ENCODE results near the gene OR51S1. TPM values are rescaled to one million over a fixed set of nuclear protein-coding genes. Genes with fewer than 3 reads are reported as not detected.

The OR51S1 gene, protein sequence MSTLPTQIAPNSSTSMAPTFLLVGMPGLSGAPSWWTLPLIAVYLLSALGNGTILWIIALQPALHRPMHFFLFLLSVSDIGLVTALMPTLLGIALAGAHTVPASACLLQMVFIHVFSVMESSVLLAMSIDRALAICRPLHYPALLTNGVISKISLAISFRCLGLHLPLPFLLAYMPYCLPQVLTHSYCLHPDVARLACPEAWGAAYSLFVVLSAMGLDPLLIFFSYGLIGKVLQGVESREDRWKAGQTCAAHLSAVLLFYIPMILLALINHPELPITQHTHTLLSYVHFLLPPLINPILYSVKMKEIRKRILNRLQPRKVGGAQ
- not detected in 5 replicates for total RNA-seq (2022; extraction: Qiagen RNA extraction)

DNA sequence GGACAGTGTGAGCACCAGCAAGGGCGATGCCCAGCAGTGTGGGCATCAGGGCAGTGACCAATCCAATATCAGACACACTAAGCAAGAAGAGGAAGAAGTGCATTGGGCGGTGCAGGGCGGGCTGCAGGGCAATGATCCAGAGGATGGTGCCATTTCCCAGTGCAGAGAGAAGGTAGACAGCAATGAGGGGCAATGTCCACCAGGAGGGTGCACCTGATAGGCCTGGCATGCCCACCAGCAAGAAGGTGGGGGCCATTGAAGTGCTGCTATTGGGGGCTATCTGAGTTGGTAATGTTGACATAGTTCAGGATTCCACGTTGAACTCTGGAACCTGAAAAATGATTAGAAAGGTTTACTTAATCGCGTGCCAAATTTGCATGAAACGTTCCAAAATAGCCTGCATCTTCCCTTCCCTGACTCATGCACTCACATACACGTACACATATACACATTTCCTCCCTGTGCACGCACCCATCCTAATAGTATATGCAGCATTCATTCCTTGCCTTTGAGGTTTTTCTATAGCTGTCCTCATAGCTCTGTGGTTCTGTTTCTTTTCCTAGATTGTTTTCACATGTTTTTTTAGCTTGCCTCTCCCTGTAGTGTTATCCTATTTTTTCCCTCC, at the start of gene OR51S1:
TSS of gene OR51S1 (minus strand) at position 301 of the 625 bp plus-strand sequence. CDS start at position 301, 0 bp downstream.

DNA sequence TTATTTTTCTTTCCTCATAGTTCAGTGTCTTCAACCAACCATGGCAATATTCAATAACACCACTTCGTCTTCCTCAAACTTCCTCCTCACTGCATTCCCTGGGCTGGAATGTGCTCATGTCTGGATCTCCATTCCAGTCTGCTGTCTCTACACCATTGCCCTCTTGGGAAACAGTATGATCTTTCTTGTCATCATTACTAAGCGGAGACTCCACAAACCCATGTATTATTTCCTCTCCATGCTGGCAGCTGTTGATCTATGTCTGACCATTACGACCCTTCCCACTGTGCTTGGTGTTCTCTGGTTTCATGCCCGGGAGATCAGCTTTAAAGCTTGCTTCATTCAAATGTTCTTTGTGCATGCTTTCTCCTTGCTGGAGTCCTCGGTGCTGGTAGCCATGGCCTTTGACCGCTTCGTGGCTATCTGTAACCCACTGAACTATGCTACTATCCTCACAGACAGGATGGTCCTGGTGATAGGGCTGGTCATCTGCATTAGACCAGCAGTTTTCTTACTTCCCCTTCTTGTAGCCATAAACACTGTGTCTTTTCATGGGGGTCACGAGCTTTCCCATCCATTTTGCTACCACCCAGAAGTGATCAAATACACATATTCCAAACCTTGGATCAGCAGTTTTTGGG, 33.0 kb upstream of the OR51S1 start, which contains the start of gene OR51T1:
TSS of gene OR51T1 (plus strand) at position 41 of the 641 bp plus-strand sequence. CDS start at position 41, 0 bp downstream.

DNA sequence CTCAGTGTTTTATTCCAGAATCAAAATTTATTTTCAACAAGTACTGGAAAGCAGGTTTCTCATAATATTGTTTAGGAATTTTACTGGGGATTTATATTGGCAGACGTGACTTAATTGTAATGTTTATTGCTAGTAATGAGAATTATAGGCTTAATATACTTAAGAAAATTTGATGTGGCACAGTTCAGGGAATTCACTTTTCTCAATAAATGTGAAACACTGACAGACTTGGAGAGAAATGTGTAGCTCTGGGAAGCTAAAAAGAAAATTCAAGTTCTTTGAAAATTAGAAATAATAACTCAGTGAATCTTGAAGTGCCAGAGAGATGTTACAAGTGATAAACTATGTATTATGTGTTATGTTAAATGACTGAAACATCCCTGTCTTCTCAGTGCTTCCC, 28.0 kb downstream of the OR51S1 start, which contains the start of gene OR51F2:
TSS of gene OR51F2 (plus strand) at position 301 of the 400 bp plus-strand sequence. CDS start 101 bp downstream, outside the sequence.

DNA sequence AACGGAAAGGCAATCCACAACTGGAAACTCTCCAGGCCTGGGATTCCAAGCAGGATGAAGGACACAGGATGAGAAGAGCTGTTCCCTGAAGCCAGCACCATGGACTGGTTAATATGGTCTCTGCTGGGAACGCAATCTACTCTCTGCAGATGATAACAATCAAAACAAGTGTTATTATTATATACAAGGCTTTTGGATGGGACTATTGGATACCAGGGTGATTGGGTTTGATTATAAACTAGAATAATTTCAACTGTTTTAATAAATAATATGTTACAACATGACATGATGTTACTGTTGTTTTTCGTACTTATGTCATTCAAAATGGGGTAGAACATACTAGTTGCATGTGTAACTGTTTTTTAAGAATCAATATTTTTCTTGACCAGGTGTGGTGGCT, 44.7 kb downstream of the OR51S1 start, which contains the start of gene OR52R1:
TSS of gene OR52R1 (minus strand) at position 101 of the 400 bp plus-strand sequence. CDS start at position 101, 0 bp downstream.

Other genes with a start within 250 kb of the OR51S1 start
- 7.1 to 13.2 TPM (median 9.3 TPM) in 5 replicates for gene TRIM68, start 241.0 kb downstream of the OR51S1 start, total RNA-seq (2022; extraction: Qiagen RNA extraction)
- not detected in 5 replicates for gene OR51D1, start 211.7 kb downstream of the OR51S1 start, total RNA-seq (2022; extraction: Qiagen RNA extraction)
- gene OR51E1, start 205.2 kb downstream of the OR51S1 start, total RNA-seq (2022; extraction: Qiagen RNA extraction) = not detected in 5 replicates
- not detected in 5 replicates for gene OR51E2, start 151.4 kb downstream of the OR51S1 start, total RNA-seq (2022; extraction: Qiagen RNA extraction)
- gene MMP26, start 144.4 kb downstream of the OR51S1 start, total RNA-seq (2022; extraction: Qiagen RNA extraction) = not detected in 5 replicates
- gene OR51F1, start 79.3 kb downstream of the OR51S1 start, total RNA-seq (2022; extraction: Qiagen RNA extraction) = not detected in 5 replicates
- gene OR52R1, start 44.8 kb downstream of the OR51S1 start, total RNA-seq (2022; extraction: Qiagen RNA extraction) = not detected in 5 replicates
- gene OR51F2, start 27.9 kb downstream of the OR51S1 start, total RNA-seq (2022; extraction: Qiagen RNA extraction) = not detected in 5 replicates
- gene OR51T1, start 32.7 kb upstream of the OR51S1 start, total RNA-seq (2022; extraction: Qiagen RNA extraction) = not detected in 5 replicates
- gene OR51A7, start 54.6 kb upstream of the OR51S1 start, total RNA-seq (2022; extraction: Qiagen RNA extraction) = not detected in 5 replicates
- gene OR51G2, start 70.1 kb upstream of the OR51S1 start, total RNA-seq (2022; extraction: Qiagen RNA extraction) = not detected in 5 replicates
- not detected in 5 replicates for gene OR51G1, start 75.1 kb upstream of the OR51S1 start, total RNA-seq (2022; extraction: Qiagen RNA extraction)
- not detected in 5 replicates for gene OR51A4, start 98.4 kb upstream of the OR51S1 start, total RNA-seq (2022; extraction: Qiagen RNA extraction)
- not detected in 5 replicates for gene OR51A2, start 106.5 kb upstream of the OR51S1 start, total RNA-seq (2022; extraction: Qiagen RNA extraction)
- not detected in 5 replicates for gene OR51L1, start 145.6 kb upstream of the OR51S1 start, total RNA-seq (2022; extraction: Qiagen RNA extraction)
- gene OR52J3, start 197.3 kb upstream of the OR51S1 start, total RNA-seq (2022; extraction: Qiagen RNA extraction) = not detected in 5 replicates
- not detected in 5 replicates for gene OR52E2, start 210.4 kb upstream of the OR51S1 start, total RNA-seq (2022; extraction: Qiagen RNA extraction)
- gene OR52E1, start 220.4 kb upstream of the OR51S1 start, total RNA-seq (2022; extraction: Qiagen RNA extraction) = not detected in 5 replicates

Data from A549 treated with Hydrocortisone at 1 μM for 4 hours (cell line).